ENCODE results near the gene SRPX. TPM values are rescaled to one million over a fixed set of nuclear protein-coding genes. Genes with fewer than 3 reads are reported as not detected.

Gene SRPX
- polyA plus RNA-seq, 1 donor: 54.1 TPM

GRCh38 chrX:38206542-38206941, 14.1 kb downstream of the SRPX start:
- DNase-seq: no peak

- DNase-seq: no peak
Measured at GRCh38 chrX:38206036-38206435, 14.6 kb downstream of the SRPX start.

GRCh38 chrX:38205039-38205438, 15.6 kb downstream of the SRPX start:
- DNase-seq: no peak

- DNase-seq: no peak
Measured at GRCh38 chrX:38192007-38192810, 28.5 kb downstream of the SRPX start.

GRCh38 chrX:38189431-38190250, 31.0 kb downstream of the SRPX start:
- no peak for DNase-seq

GRCh38 chrX:38183596-38183995, 37.1 kb downstream of the SRPX start:
- DNase-seq: peak; percentile 32

GRCh38 chrX:38181357-38181756, 39.3 kb downstream of the SRPX start:
- DNase-seq: no peak

- DNase-seq: no peak
Measured at GRCh38 chrX:38178396-38178795, 42.3 kb downstream of the SRPX start.

GRCh38 chrX:38175139-38175538, 45.5 kb downstream of the SRPX start:
- DNase-seq: no peak

GRCh38 chrX:38172596-38172995, 48.1 kb downstream of the SRPX start:
- DNase-seq: no peak

GRCh38 chrX:38170556-38170955, 50.1 kb downstream of the SRPX start:
- DNase-seq: no peak

GRCh38 chrX:38166478-38167083, 54.1 kb downstream of the SRPX start:
- DNase-seq: no peak

GRCh38 chrX:38165023-38165422, 55.6 kb downstream of the SRPX start:
- no peak for DNase-seq

- DNase-seq: no peak
Measured at GRCh38 chrX:38163193-38163592, 57.5 kb downstream of the SRPX start.

- DNase-seq: no peak
Measured at GRCh38 chrX:38156838-38157237, 63.8 kb downstream of the SRPX start.

- no peak for DNase-seq
Measured at GRCh38 chrX:38154818-38155217, 65.9 kb downstream of the SRPX start.

- no peak for DNase-seq
Measured at GRCh38 chrX:38154340-38154739, 66.3 kb downstream of the SRPX start.

GRCh38 chrX:38151441-38151840, 69.2 kb downstream of the SRPX start:
- DNase-seq: no peak

- no peak for DNase-seq
Measured at GRCh38 chrX:38150993-38151392, 69.7 kb downstream of the SRPX start.

- no peak for DNase-seq
Measured at GRCh38 chrX:38149016-38149415, 71.7 kb downstream of the SRPX start.

- no peak for DNase-seq
Measured at GRCh38 chrX:38142610-38143009, 78.1 kb downstream of the SRPX start.

- no peak for DNase-seq
Measured at GRCh38 chrX:38138900-38139299, 81.8 kb downstream of the SRPX start.

GRCh38 chrX:38138157-38138891, 82.3 kb downstream of the SRPX start:
- DNase-seq: no peak
